Smooth muscle cell (in vitro differentiated cells): ENCODE results near the gene MAN2A2. TPM values are rescaled to one million over a fixed set of nuclear protein-coding genes. Genes with fewer than 3 reads are reported as not detected.
"Not testable (repeated sequence)": the region's sequence is repeated elsewhere in the genome, so short reads cannot be mapped to it uniquely, and the experiment has no call there.

Experiments
- DNase-seq: peaks from one replicate; lab custom pipeline; 2025; ENCODE audit not compliant: unreplicated experiment; lab: John Stamatoyannopoulos, UW
- H2AFZ ChIP-seq: fragments of 200-600 bp; sonication (generic); 2 replicates; pipeline ENCODE4 v1.6.0; 2016; ENCODE audit warnings: antibody characterized with exemption, low read depth, mild to moderate bottlenecking
- H3F3A ChIP-seq: fragments of 200-600 bp; sonication (generic); 2 replicates; pipeline ENCODE4 v1.6.0; 2017; ENCODE audit warnings: antibody characterized with exemption, low read depth
- H3K27ac ChIP-seq: fragments of 200-600 bp; sonication (generic); 2 replicates; pipeline ENCODE4 v1.5.1; 2016; ENCODE audit warnings: low read depth, mild to moderate bottlenecking
- H3K27me3 ChIP-seq: fragments of 200-600 bp; sonication (generic); 2 replicates; pipeline ENCODE4 v1.6.1; 2016; ENCODE audit warnings: low read depth, mild to moderate bottlenecking
- H3K36me3 ChIP-seq: fragments of 200-600 bp; sonication (generic); 2 replicates; pipeline ENCODE4 v1.5.1; 2016; ENCODE audit warnings: low read depth
- H3K4me1 ChIP-seq: fragments of 200-600 bp; sonication (generic); 2 replicates; pipeline ENCODE4 v1.5.1; 2016; ENCODE audit warnings: low read depth
- H3K4me2 ChIP-seq: fragments of 200-600 bp; sonication (generic); 2 replicates; pipeline ENCODE4 v1.6.0; 2016; ENCODE audit warnings: mild to moderate bottlenecking
- H3K4me3 ChIP-seq: fragments of 200-600 bp; sonication (generic); 2 replicates; pipeline ENCODE4 v1.5.1; 2016; ENCODE audit warnings: mild to moderate bottlenecking
- H3K79me2 ChIP-seq: fragments of 200-600 bp; sonication (generic); 2 replicates; pipeline ENCODE4 v1.6.0; 2016; ENCODE audit warnings: low read depth, mild to moderate bottlenecking
- H3K9ac ChIP-seq: fragments of 200-600 bp; sonication (generic); 2 replicates; pipeline ENCODE4 v1.6.0; 2016; ENCODE audit warnings: low read depth
- H3K9me3 ChIP-seq: fragments of 200-600 bp; sonication (generic); replicated peaks from 2 replicates; pipeline ENCODE4 v1.5.1; 2016; ENCODE audit warnings: low read depth
- H4K20me1 ChIP-seq: fragments of 200-600 bp; sonication (generic); 2 replicates; pipeline ENCODE4 v1.6.0; 2016; ENCODE audit warnings: low read depth
- CTCF ChIP-seq: fragments of 200-600 bp; sonication (generic); IDR thresholded peaks from 2 replicates; pipeline ENCODE4 v1.5.1; 2017; ENCODE audit warnings: borderline replicate concordance, mild to moderate bottlenecking, antibody characterized with exemption; ENCODE audit not compliant: insufficient read depth, poor library complexity, severe bottlenecking
- WGBS: methylation state at CpG from one replicate; pipeline ENCODE4 v1.1.7; 2016; ENCODE audit warnings: low lambda C conversion rate; 5-methylcytosine and 5-hydroxymethylcytosine counted together
- polyA plus RNA-seq: library from polyadenylated mRNA; unstranded; fragments of >200 nt; fragmentation: Nextera tagmentation; extraction: Ambion mirVana; gene quantifications from 2 replicates; pipeline ENCODE4 v1.2.1, GENCODE V29; 2016
- total RNA-seq: library from RNA; depleted of rRNA; stranded (reverse); fragments of >200 nt; gene quantifications from 2 replicates; pipeline ENCODE4 v1.2.3, GENCODE V29; 2014

MAN2A2 gene
- total and polyA plus RNA-seq, 2 experiments from 2014 or later, result 9.7 to 11.0 TPM

DNA sequence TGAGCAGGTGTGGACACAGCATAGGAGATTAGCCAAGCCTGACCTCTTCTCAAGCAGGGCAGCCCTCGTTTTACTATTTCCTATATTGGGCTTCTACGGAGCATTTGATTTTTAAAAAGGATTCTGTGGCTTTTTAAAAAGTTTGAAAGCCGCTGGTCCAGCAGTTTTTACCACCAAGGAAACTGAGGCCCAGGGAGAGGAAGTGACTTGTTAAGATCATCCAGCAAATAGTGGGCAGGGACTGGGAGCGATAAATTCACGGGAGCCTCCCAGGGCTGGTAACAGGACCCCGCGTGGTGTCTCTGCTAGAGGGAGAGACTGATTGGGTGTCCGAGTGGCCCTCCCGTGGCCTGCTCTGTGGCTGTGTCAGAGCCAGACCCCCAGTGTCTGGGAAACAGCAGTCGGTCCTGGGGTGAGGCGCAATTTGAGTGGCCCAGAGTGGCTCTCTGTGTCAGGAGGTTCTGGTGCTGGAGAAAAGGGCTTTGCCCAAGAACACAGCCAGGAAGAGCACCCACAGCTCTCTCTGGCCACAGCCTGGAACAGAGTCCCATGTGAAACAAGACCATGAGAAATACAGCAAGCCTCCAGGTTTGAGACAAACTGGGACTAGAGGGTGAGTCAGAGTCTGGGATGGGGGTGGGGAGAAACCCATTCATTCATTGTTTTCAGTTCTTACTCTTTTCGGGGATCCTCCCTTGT is 30.5 kb upstream of the MAN2A2 start:
- peak overlapping the region; percentile 92 for H3K4me2 ChIP-seq
- H3F3A ChIP-seq, result peaks cover 36% of the 10 kb centered on the region
- peaks cover 30% of the 10 kb centered on the region for H4K20me1 ChIP-seq
- 10% methylated on average over 12 of the region's 12 CpGs for WGBS
- H3K79me2 ChIP-seq, result peaks cover 36% of the 10 kb centered on the region
- H3K27me3 ChIP-seq, result no peaks in the 10 kb centered on the region
- no peak overlapping the region for H2AFZ ChIP-seq
- peaks cover 55% of the 10 kb centered on the region for H3K4me1 ChIP-seq
- no peaks in the 10 kb centered on the region for H3K9me3 ChIP-seq
- H3K36me3 ChIP-seq, result no peaks in the 10 kb centered on the region
- H3K27ac ChIP-seq, result peak overlapping the region; percentile 91
- no peak for TF ChIP-seq CTCF
- peak overlapping the region; percentile 80 for H3K4me3 ChIP-seq
- H3K9ac ChIP-seq, result peak overlapping the region; percentile 90
- DNase-seq, result no peak

GRCh38 chr15:90873488-90873997 is 29.6 kb upstream of the MAN2A2 start:
- no peaks in the 10 kb centered on the region for H3K9me3 ChIP-seq
- peak overlapping the region; percentile 92 for H3K4me2 ChIP-seq
- H3K4me3 ChIP-seq, result peak overlapping the region; percentile 80
- H2AFZ ChIP-seq, result no peak overlapping the region
- H4K20me1 ChIP-seq, result peaks cover 30% of the 10 kb centered on the region
- WGBS, result 63% methylated on average over 4 of the region's 6 CpGs
- TF ChIP-seq CTCF, result no peak
- peak overlapping the region; percentile 91 for H3K27ac ChIP-seq
- H3K27me3 ChIP-seq, result no peaks in the 10 kb centered on the region
- H3K79me2 ChIP-seq, result peaks cover 36% of the 10 kb centered on the region
- H3K4me1 ChIP-seq, result peaks cover 53% of the 10 kb centered on the region
- DNase-seq, result no peak
- peak overlapping the region; percentile 90 for H3K9ac ChIP-seq
- H3K36me3 ChIP-seq, result no peaks in the 10 kb centered on the region
- peaks cover 34% of the 10 kb centered on the region for H3F3A ChIP-seq

DNA sequence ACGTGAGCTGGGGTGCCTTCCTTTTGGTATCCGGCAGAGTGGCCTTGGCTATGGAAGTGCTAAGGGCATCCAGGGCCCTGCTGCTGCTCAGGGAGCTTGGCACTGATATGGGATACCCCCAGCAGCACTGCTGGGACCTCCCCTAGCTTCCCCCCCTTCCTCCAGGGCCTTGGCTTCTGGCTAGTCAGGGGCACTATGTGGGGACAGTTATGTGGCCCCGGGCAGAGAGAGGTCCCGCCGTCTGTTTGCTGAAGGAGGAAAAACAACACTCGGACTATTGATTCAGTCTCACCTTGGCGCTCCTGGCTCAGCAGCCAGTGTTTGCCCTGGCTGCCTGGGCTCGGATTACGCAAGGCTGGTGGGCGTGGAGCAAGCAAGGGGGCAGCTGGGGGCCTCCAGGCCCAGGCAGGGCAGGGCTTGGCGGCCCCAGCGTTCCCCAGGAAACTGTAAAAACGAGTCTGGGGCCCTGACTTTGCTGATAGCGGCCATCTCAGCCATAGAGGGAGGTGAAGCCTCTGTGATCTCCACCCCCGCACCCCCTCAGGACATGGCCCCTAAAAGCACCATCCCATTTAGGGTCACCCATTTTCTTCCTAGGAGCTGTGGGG is 29.0 kb upstream of the MAN2A2 start:
- Histone ChIP-seq H3K27me3 (no peaks in the 10 kb centered on the region), H3F3A (peaks cover 29% of the 10 kb centered on the region), H3K9me3 (no peaks in the 10 kb centered on the region), H3K9ac (peak overlapping the region; percentile 90), H3K27ac (peak overlapping the region; percentile 91), H3K4me3 (peak overlapping the region; percentile 80), H3K36me3 (no peaks in the 10 kb centered on the region), H3K4me2 (peak overlapping the region; percentile 92), H3K4me1 (peaks cover 47% of the 10 kb centered on the region), H4K20me1 (peaks cover 30% of the 10 kb centered on the region), H2AFZ (no peak overlapping the region), H3K79me2 (peaks cover 36% of the 10 kb centered on the region)
- no peak for TF ChIP-seq CTCF
- DNase-seq, result no peak
- WGBS, result 27% methylated on average over 15 of the region's 15 CpGs

GRCh38 chr15:90874986-90875385 is 28.1 kb upstream of the MAN2A2 start:
- H3K27me3 ChIP-seq, H3K36me3 ChIP-seq, H3K9me3 ChIP-seq, H3K4me2 ChIP-seq, H3K27ac ChIP-seq, H3K4me3 ChIP-seq, DNase-seq, H2AFZ ChIP-seq, H3K9ac ChIP-seq: not testable (repeated sequence)
- H4K20me1 ChIP-seq, result peaks cover 30% of the 10 kb centered on the region
- H3K79me2 ChIP-seq, result peaks cover 36% of the 10 kb centered on the region
- peaks cover 39% of the 10 kb centered on the region for H3K4me1 ChIP-seq
- WGBS, result 88% methylated on average over 9 of the region's 9 CpGs
- H3F3A ChIP-seq, result peaks cover 21% of the 10 kb centered on the region
